HPDE6-E6E7 (cell line): ENCODE data around the gene RNF26.

Experiments used
- DNase-seq: peaks from one replicate; pipeline ENCODE4 v3.0.0; 2011; ENCODE audit warnings: missing footprints; ENCODE audit errors: extremely low spot score

Gene RNF26

GRCh38 chr11:119355091-119355843, 20.9 kb downstream of the RNF26 start:
- no peak for DNase-seq

GRCh38 chr11:119356349-119357031, 22.2 kb downstream of the RNF26 start:
- DNase-seq, result no peak

GRCh38 chr11:119357074-119357473, 22.7 kb downstream of the RNF26 start:
- no peak for DNase-seq

- no peak for DNase-seq
Observed at GRCh38 chr11:119359365-119360214, 25.3 kb downstream of the RNF26 start.

GRCh38 chr11:119361056-119361787, 26.9 kb downstream of the RNF26 start:
- DNase-seq, result peak; percentile 90

- no peak for DNase-seq
Observed at GRCh38 chr11:119361941-119362725, 27.8 kb downstream of the RNF26 start.

- DNase-seq, result no peak
Observed at GRCh38 chr11:119362741-119363080, 28.4 kb downstream of the RNF26 start.

- no peak for DNase-seq
Observed at GRCh38 chr11:119363081-119363850, 28.9 kb downstream of the RNF26 start.

- no peak for DNase-seq
Observed at GRCh38 chr11:119363851-119364590, 29.7 kb downstream of the RNF26 start.

- no peak for DNase-seq
Observed at GRCh38 chr11:119365071-119365591, 30.8 kb downstream of the RNF26 start.

- no peak for DNase-seq
Observed at GRCh38 chr11:119366690-119367620, 32.6 kb downstream of the RNF26 start.

GRCh38 chr11:119367661-119368120, 33.4 kb downstream of the RNF26 start:
- DNase-seq, result no peak

- DNase-seq, result no peak
Observed at GRCh38 chr11:119368121-119369034, 34.1 kb downstream of the RNF26 start.

- DNase-seq, result no peak
Observed at GRCh38 chr11:119369132-119369925, 35.0 kb downstream of the RNF26 start.

- no peak for DNase-seq
Observed at GRCh38 chr11:119370486-119371046, 36.2 kb downstream of the RNF26 start.
